Lower leg skin (tissue), 4 donors: ENCODE measurements around the gene ATG7. TPM values are rescaled to one million over a fixed set of nuclear protein-coding genes. Genes with fewer than 3 reads are reported as not detected.
"Not testable (repeated sequence)": the region's sequence is repeated elsewhere in the genome, so short reads cannot be mapped to it uniquely, and the experiment has no call there.

Source experiments
- DNase-seq, 2 donors: peaks; one replicate each; pipeline ENCODE4 v3.0.0-alpha.2; 2019; ENCODE audit warnings: low spot score in 2 of 2
- H3K4me3 ChIP-seq: fragments of 200-600 bp; sonication (generic); 2 replicates; pipeline ENCODE4 v1.5.1; 2017; ENCODE audit warnings: mild to moderate bottlenecking, low read depth; ENCODE audit not compliant: poor library complexity, severe bottlenecking
- POLR2A ChIP-seq, 2 donors: fragments of 450-650 bp; IDR thresholded peaks; one replicate each; pipeline ENCODE4 v1.6.1; 2016 to 2017; ENCODE audit warnings: antibody characterized with exemption in 2 of 2, mild to moderate bottlenecking in 1 of 2, moderate library complexity in 1 of 2
- WGBS, 2 donors: methylation state at CpG; one replicate each; pipeline ENCODE4 v1.1.5; 2018; 5-methylcytosine and 5-hydroxymethylcytosine counted together
- intact Hi-C: fragments of 100-400 bp; cut with DNase I; formaldehyde crosslinking; loops from one replicate; pipeline ENCODE4 v1.15.0; 2023; ENCODE audit warnings: low total_unique reads
- total RNA-seq, 4 donors: library from RNA; depleted of rRNA; stranded (reverse); fragments of >200 nt; gene quantifications; one replicate each; pipeline ENCODE4 v1.1.0, GENCODE V29; 2016
- TF ChIP-seq, protein P1 (sequence below), 3 donors: fragments of 450-650 bp; IDR thresholded peaks; one replicate each; pipeline ENCODE4 v1.5.1; 2016; ENCODE audit warnings: antibody characterized with exemption in 3 of 3, mild to moderate bottlenecking in 3 of 3, moderate library complexity in 2 of 3

Gene ATG7
- total RNA-seq, 4 donors from 2014 or later = 38.8 to 110 (median 53.2) TPM

DNA sequence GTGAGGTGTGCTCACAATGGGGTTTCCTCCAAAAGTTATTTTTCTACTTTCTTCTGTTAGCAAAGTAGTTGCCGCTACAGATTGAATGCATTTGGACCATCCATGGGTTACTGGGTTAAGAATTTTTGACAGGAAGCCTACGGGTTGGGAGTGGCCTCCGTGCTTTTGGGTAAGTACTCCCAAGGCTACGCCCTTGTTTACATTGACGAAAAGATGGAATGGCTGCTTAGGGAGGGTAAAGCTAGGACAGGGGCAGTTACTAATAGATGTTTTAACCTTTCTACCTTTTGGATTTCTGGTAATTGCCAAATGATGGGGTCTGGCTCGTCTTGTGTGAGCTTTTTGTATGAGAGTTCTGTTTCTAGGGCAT lies 20.4 kb upstream of the ATG7 start:
- 64 to 67% methylated on average over 6 of the region's 6 CpGs for WGBS, 2 donors
- intact Hi-C loops = no loop called here
- TF ChIP-seq, protein P1, sequence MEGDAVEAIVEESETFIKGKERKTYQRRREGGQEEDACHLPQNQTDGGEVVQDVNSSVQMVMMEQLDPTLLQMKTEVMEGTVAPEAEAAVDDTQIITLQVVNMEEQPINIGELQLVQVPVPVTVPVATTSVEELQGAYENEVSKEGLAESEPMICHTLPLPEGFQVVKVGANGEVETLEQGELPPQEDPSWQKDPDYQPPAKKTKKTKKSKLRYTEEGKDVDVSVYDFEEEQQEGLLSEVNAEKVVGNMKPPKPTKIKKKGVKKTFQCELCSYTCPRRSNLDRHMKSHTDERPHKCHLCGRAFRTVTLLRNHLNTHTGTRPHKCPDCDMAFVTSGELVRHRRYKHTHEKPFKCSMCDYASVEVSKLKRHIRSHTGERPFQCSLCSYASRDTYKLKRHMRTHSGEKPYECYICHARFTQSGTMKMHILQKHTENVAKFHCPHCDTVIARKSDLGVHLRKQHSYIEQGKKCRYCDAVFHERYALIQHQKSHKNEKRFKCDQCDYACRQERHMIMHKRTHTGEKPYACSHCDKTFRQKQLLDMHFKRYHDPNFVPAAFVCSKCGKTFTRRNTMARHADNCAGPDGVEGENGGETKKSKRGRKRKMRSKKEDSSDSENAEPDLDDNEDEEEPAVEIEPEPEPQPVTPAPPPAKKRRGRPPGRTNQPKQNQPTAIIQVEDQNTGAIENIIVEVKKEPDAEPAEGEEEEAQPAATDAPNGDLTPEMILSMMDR (IDR thresholded peaks at IDR 0.05) = no peak
- no peak for TF ChIP-seq POLR2A (IDR thresholded peaks at IDR 0.05)
- H3K4me3 ChIP-seq = no peak overlapping the region
- no peak for DNase-seq

DNA sequence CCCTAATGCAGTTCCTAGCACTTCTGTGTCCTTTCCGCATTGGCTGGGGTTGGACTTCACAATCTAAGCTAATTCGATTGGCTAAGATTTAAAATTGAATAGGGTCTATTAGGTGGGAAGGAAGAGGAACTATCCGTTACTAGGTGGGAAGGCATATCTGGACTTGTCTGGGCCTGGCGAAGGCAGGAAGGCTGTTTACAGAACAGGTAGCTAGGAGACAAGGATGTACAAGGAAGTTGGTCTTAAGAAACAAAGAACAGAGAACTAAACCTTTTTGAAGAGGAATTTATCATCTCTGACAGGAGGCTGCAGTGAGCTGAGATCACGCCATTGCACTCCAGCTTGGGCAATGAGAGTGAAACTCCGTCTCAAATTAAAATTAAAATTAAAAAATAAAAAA lies 17.3 kb upstream of the ATG7 start:
- H3K4me3 ChIP-seq = no peak overlapping the region
- intact Hi-C loops = no loop called here
- DNase-seq = no peak
- 64 to 68% methylated on average over 6 of the region's 6 CpGs for WGBS, 2 donors
- TF ChIP-seq POLR2A (IDR thresholded peaks at IDR 0.05) = no peak
- TF ChIP-seq, protein P1 (IDR thresholded peaks at IDR 0.05) = no peak

DNA sequence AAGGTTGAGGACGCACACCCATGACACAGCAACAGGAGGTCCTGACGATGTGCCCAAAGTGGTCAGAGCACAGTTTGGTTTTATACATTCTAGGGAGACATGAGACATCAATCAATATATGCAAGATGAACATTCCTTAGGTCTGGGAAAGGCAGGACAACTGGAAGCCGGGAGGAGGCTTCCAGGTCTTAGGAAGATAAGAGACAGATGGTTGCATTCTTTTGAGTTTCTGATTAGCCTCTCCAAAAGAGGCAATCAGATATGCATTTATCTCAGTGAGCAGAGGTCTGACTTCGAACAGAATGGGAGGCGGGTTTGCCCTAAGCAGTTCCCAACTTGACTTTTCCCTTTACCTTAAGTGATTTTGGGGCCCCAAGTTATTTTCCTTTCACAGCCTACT lies 16.7 kb upstream of the ATG7 start:
- DNase-seq, H3K4me3 ChIP-seq, intact Hi-C loops: not testable (repeated sequence)
- WGBS, 2 donors = 80 to 82% methylated on average over 5 of the region's 5 CpGs

DNA sequence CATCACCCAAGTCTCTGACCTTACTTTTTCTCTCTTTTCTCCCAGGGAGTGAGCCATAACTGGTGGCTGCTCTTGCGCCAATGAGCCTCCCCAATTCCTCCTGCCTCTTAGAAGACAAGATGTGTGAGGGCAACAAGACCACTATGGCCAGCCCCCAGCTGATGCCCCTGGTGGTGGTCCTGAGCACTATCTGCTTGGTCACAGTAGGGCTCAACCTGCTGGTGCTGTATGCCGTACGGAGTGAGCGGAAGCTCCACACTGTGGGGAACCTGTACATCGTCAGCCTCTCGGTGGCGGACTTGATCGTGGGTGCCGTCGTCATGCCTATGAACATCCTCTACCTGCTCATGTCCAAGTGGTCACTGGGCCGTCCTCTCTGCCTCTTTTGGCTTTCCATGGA lies 13.2 kb upstream of the ATG7 start:
- no peak for TF ChIP-seq POLR2A (IDR thresholded peaks at IDR 0.05)
- TF ChIP-seq, protein P1 (IDR thresholded peaks at IDR 0.05) = no peak
- no peak for DNase-seq
- 94 to 99% methylated on average over 11 of the region's 11 CpGs for WGBS, 2 donors
- intact Hi-C loops = no loop called here
- no peak overlapping the region for H3K4me3 ChIP-seq

DNA sequence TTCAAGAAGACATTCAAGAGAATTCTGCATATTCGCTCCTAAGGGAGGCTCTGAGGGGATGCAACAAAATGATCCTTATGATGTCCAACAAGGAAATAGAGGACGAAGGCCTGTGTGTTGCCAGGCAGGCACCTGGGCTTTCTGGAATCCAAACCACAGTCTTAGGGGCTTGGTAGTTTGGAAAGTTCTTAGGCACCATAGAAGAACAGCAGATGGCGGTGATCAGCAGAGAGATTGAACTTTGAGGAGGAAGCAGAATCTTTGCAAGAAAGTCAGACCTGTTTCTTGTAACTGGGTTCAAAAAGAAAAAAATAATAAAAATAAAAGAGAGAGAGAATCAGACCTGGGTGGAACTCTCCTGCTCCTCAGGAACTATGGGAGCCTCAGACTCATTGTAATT lies 11.7 kb upstream of the ATG7 start:
- no peak overlapping the region for H3K4me3 ChIP-seq
- 77 to 78% methylated on average over 3 of the region's 3 CpGs for WGBS, 2 donors
- no peak for DNase-seq
- no peak for TF ChIP-seq POLR2A (IDR thresholded peaks at IDR 0.05)
- TF ChIP-seq, protein P1 (IDR thresholded peaks at IDR 0.05) = no peak
- intact Hi-C loops = no loop called here

DNA sequence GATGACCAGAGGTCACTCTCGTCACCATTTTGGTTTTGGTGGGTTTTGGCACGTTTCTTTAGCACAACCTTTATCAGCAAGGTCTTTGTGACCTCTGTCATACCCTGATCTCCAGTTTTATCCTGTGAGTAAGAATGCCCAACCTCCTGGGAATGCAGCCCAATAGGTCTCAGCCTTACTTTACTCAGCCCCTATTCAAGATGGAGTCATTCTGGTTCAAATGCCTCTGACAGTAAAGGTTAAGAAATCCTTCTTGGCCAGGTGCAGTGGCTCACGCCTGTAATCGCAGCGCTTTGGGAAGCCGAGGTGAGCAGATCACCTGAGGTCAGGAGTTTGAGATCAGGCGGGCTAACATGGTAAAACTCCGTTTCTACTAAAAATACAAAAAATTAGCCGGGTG lies 3.2 kb upstream of the ATG7 start:
- TF ChIP-seq POLR2A (IDR thresholded peaks at IDR 0.05) = no peak
- TF ChIP-seq, protein P1 (IDR thresholded peaks at IDR 0.05) = no peak
- H3K4me3 ChIP-seq = no peak overlapping the region
- DNase-seq = no peak
- 84 to 90% methylated on average over 9 of the region's 9 CpGs for WGBS, 2 donors
- intact Hi-C loops = no loop called here
